HepG2 (cell line): ENCODE data around the gene UGGT1. TPM values are rescaled to one million over a fixed set of nuclear protein-coding genes. Genes with fewer than 3 reads are reported as not detected.
A peak's percentile ranks its signal among the peaks of the same experiment; 100 is the strongest.

Experiments
- ATAD3A ChIP-seq: sonication (generic); formaldehyde crosslinking; IDR thresholded peaks from 2 replicates; pipeline ENCODE4 v1.4.0; 2020; ENCODE audit warnings: missing genetic modification reagents
- MAFG ChIP-seq: sonication (generic); formaldehyde crosslinking; IDR thresholded peaks from 2 replicates; pipeline ENCODE4 v1.5.1; 2020; ENCODE audit warnings: mild to moderate bottlenecking, missing genetic modification reagents
- MTF1 ChIP-seq: sonication (generic); formaldehyde crosslinking; IDR thresholded peaks from 2 replicates; pipeline ENCODE4 v1.5.0; 2020; ENCODE audit warnings: missing genetic modification reagents
- MYC ChIP-seq: sonication (generic); formaldehyde crosslinking; IDR thresholded peaks from 2 replicates; pipeline ENCODE4 v1.9.0; 2021; ENCODE audit warnings: missing genetic modification reagents, borderline replicate concordance
- NCOR1 ChIP-seq: fragments of 200-600 bp; sonication (generic); IDR thresholded peaks from 2 replicates; pipeline ENCODE4 v1.7.0; 2017; ENCODE audit warnings: antibody characterized with exemption, low read length, borderline replicate concordance
- NPAS2 ChIP-seq: sonication (generic); formaldehyde crosslinking; IDR thresholded peaks from 2 replicates; pipeline ENCODE4 v1.8.0; 2022; ENCODE audit warnings: mild to moderate bottlenecking, missing genetic modification reagents, borderline replicate concordance
- NR2C2 ChIP-seq: sonication (generic); formaldehyde crosslinking; IDR thresholded peaks from 2 replicates; pipeline ENCODE4 v1.4.0; 2020; ENCODE audit warnings: missing genetic modification reagents, mild to moderate bottlenecking, moderate library complexity, borderline replicate concordance
- PITX1 ChIP-seq: sonication (generic); formaldehyde crosslinking; IDR thresholded peaks from 2 replicates; pipeline ENCODE4 v1.5.1; 2020; ENCODE audit warnings: mild to moderate bottlenecking, missing genetic modification reagents
- RAD51 ChIP-seq: fragments of 450-650 bp; IDR thresholded peaks from 2 replicates; pipeline ENCODE4 v1.6.1; 2016; ENCODE audit warnings: borderline replicate concordance
- SAP130 ChIP-seq: IDR thresholded peaks from 2 replicates; pipeline ENCODE4 v1.6.1; 2016; ENCODE audit warnings: low read depth
- TMF1 ChIP-seq: sonication (generic); formaldehyde crosslinking; IDR thresholded peaks from 2 replicates; pipeline ENCODE4 v1.8.1; 2022; ENCODE audit warnings: low read depth, missing genetic modification reagents
- ZBTB21 ChIP-seq: sonication (generic); formaldehyde crosslinking; IDR thresholded peaks from 2 replicates; pipeline ENCODE4 v1.4.0; 2020; ENCODE audit warnings: missing genetic modification reagents
- ZFP36L1 ChIP-seq: sonication (generic); formaldehyde crosslinking; IDR thresholded peaks from 2 replicates; pipeline ENCODE4 v1.8.0; 2022; ENCODE audit warnings: mild to moderate bottlenecking, missing genetic modification reagents, moderate library complexity
- ZFP82 ChIP-seq: sonication (generic); formaldehyde crosslinking; IDR thresholded peaks from 2 replicates; pipeline ENCODE4 v1.5.1; 2020; ENCODE audit warnings: mild to moderate bottlenecking, missing genetic modification reagents, borderline replicate concordance
- ZNF230 ChIP-seq: sonication (generic); formaldehyde crosslinking; IDR thresholded peaks from 2 replicates; pipeline ENCODE4 v1.4.0; 2020; ENCODE audit warnings: mild to moderate bottlenecking, missing genetic modification reagents
- ZNF776 ChIP-seq: sonication (generic); formaldehyde crosslinking; IDR thresholded peaks from 2 replicates; pipeline ENCODE4 v1.4.0; 2020; ENCODE audit warnings: mild to moderate bottlenecking, missing genetic modification reagents
- ZNF782 ChIP-seq: sonication (generic); formaldehyde crosslinking; IDR thresholded peaks from 2 replicates; pipeline ENCODE4 v1.4.0; 2020; ENCODE audit warnings: missing genetic modification reagents, mild to moderate bottlenecking, borderline replicate concordance
- ZNF883 ChIP-seq: sonication (generic); formaldehyde crosslinking; IDR thresholded peaks from 2 replicates; pipeline ENCODE4 v1.5.1; 2020; ENCODE audit warnings: mild to moderate bottlenecking, missing genetic modification reagents; ENCODE audit errors: not compliant biosample characterization
- polyA plus RNA-seq, 8 experiments: library from polyadenylated mRNA; depleted of rRNA in 3 of 8; stranded (reverse) in 7 of 8; unstranded in 1 of 8; fragments of >200 nt; fragmentation: Illumina TruSeq in 4 of 8; extraction: Trizol in 4 of 8; gene quantifications; 2 replicates each; pipeline versions ENCODE4 v1.2.1 to v1.2.3, GENCODE V29; 2011 to 2016; ENCODE audit warnings: low read depth in 4 of 8, missing spikeins in 1 of 8, mixed read lengths in 1 of 8; ENCODE audit not compliant: insufficient read depth in 1 of 8
- total RNA-seq, 5 experiments: library from RNA; depleted of rRNA; stranded (reverse); fragments of >200 nt; fragmentation: Illumina TruSeq; extraction: Trizol; gene quantifications; 2 replicates each; pipeline ENCODE4 v1.2.3, GENCODE V29; 2016; ENCODE audit warnings: low read depth in 1 of 5
- TF ChIP-seq, protein P1 (sequence below): sonication (generic); formaldehyde crosslinking; IDR thresholded peaks from 2 replicates; pipeline ENCODE4 v1.5.0; 2020; ENCODE audit warnings: mild to moderate bottlenecking, missing genetic modification reagents, borderline replicate concordance
- TF ChIP-seq, protein P2 (sequence below): sonication (generic); formaldehyde crosslinking; IDR thresholded peaks from 2 replicates; pipeline ENCODE4 v1.5.0; 2020; ENCODE audit warnings: missing genetic modification reagents, mild to moderate bottlenecking, borderline replicate concordance
- TF ChIP-seq, protein P3 (sequence below): sonication (generic); formaldehyde crosslinking; IDR thresholded peaks from 2 replicates; pipeline ENCODE4 v1.5.1; 2020; ENCODE audit warnings: missing genetic modification reagents, mild to moderate bottlenecking, borderline replicate concordance
- TF ChIP-seq, protein P4 (sequence below): sonication (generic); formaldehyde crosslinking; conservative IDR thresholded peaks from 2 replicates; pipeline ENCODE4 v1.4.0; 2020; ENCODE audit warnings: missing genetic modification reagents

The UGGT1 gene
- total and polyA plus RNA-seq, 2 of the 13 experiments (the other 11 are each of a cell fraction or from before 2014, with no cell fraction given), result 35.8 to 83.2 TPM

DNA sequence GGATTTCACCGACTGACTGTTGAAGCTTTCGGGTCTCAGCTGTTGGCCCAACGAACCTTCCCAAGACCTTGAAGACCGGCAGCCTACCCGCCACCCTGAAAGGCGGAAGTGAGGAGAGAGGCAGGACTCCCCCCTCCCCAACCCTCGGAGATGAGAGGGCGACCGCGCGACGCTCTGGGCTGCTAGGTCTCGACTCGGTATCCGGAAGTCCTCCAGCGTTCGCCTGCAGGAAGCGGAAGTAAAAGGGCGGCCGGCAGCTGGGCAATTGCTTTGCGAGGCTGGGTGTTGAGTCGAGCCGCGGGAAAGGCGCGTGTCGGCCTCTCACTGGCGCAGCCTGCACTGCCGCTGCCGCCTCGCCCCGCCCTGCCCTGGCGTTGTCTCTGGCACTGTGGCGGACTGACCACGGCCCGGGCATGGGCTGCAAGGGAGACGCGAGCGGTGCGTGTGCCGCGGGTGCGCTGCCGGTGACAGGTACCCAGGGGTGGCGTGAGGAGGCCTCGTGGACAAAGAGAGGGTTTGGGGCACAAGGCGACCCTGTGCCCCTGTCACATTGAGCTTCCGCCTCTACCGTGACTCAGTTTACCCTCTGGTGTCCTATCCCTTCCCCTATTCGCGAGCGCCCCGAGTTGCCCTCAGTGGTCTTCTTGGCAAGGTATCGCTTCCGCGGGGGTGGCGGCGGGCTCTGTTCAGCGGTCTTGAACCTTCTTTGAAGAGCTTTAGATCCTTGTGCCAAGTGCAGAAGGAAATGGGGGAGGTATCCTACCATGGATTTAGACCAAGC is at the start of gene UGGT1 (continued):
- TF ChIP-seq RAD51 (no peak), ZFP82 (CRISPR knock-in tag) (peak; percentile 44; the same call in 1 of the 2 replicates), PITX1 (CRISPR knock-in tag) (peak; percentile 81; the same call in 1 of the 2 replicates), SAP130 (CRISPR knock-in tag) (peak; percentile 100), MTF1 (CRISPR knock-in tag) (no peak), ZNF883 (CRISPR knock-in tag) (peak; percentile 99), ZNF782 (CRISPR knock-in tag) (peak; percentile 97; the same call in 1 of the 2 replicates), ZNF776 (peak; percentile 95; the same call in 1 of the 2 replicates), NCOR1 (no peak), MYC (peak; percentile 97), NPAS2 (CRISPR knock-in tag) (no peak), ATAD3A (CRISPR knock-in tag) (no peak), ZFP36L1 (CRISPR knock-in tag) (peak; percentile 89), ZNF230 (CRISPR knock-in tag) (peak; percentile 85), MAFG (CRISPR knock-in tag) (no peak), NR2C2 (CRISPR knock-in tag) (peak; percentile 98), TMF1 (CRISPR knock-in tag) (peak; percentile 98), ZBTB21 (CRISPR knock-in tag) (0 out of 2 replicates have a peak, but pooled peaks have one; percentile 19)
- TF ChIP-seq, protein P1, sequence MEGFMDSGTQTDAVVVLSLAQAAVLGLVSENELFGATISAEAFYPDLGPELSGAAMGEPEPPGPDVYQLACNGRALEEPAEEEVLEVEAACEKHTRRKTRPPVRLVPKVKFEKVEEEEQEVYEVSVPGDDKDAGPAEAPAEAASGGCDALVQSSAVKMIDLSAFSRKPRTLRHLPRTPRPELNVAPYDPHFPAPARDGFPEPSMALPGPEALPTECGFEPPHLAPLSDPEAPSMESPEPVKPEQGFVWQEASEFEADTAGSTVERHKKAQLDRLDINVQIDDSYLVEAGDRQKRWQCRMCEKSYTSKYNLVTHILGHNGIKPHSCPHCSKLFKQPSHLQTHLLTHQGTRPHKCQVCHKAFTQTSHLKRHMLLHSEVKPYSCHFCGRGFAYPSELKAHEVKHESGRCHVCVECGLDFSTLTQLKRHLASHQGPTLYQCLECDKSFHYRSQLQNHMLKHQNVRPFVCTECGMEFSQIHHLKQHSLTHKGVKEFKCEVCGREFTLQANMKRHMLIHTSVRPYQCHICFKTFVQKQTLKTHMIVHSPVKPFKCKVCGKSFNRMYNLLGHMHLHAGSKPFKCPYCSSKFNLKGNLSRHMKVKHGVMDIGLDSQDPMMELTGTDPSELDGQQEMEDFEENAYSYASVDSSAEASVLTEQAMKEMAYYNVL (CRISPR knock-in tag), result no peak; the same call in 1 of the 2 replicates
- TF ChIP-seq, protein P2, sequence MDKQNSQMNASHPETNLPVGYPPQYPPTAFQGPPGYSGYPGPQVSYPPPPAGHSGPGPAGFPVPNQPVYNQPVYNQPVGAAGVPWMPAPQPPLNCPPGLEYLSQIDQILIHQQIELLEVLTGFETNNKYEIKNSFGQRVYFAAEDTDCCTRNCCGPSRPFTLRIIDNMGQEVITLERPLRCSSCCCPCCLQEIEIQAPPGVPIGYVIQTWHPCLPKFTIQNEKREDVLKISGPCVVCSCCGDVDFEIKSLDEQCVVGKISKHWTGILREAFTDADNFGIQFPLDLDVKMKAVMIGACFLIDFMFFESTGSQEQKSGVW (CRISPR knock-in tag), result no peak
- TF ChIP-seq, protein P3, sequence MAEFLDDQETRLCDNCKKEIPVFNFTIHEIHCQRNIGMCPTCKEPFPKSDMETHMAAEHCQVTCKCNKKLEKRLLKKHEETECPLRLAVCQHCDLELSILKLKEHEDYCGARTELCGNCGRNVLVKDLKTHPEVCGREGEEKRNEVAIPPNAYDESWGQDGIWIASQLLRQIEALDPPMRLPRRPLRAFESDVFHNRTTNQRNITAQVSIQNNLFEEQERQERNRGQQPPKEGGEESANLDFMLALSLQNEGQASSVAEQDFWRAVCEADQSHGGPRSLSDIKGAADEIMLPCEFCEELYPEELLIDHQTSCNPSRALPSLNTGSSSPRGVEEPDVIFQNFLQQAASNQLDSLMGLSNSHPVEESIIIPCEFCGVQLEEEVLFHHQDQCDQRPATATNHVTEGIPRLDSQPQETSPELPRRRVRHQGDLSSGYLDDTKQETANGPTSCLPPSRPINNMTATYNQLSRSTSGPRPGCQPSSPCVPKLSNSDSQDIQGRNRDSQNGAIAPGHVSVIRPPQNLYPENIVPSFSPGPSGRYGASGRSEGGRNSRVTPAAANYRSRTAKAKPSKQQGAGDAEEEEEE (CRISPR knock-in tag), result no peak
- TF ChIP-seq, protein P4, sequence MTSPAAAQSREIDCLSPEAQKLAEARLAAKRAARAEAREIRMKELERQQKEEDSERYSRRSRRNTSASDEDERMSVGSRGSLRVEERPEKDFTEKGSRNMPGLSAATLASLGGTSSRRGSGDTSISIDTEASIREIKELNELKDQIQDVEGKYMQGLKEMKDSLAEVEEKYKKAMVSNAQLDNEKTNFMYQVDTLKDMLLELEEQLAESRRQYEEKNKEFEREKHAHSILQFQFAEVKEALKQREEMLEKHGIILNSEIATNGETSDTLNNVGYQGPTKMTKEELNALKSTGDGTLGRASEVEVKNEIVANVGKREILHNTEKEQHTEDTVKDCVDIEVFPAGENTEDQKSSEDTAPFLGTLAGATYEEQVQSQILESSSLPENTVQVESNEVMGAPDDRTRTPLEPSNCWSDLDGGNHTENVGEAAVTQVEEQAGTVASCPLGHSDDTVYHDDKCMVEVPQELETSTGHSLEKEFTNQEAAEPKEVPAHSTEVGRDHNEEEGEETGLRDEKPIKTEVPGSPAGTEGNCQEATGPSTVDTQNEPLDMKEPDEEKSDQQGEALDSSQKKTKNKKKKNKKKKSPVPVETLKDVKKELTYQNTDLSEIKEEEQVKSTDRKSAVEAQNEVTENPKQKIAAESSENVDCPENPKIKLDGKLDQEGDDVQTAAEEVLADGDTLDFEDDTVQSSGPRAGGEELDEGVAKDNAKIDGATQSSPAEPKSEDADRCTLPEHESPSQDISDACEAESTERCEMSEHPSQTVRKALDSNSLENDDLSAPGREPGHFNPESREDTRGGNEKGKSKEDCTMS (CRISPR knock-in tag), result 0 out of 2 replicates have a peak, but pooled peaks have one; percentile 30
